Neuron (in vitro differentiated cells): Measurements from ENCODE around the gene HOXC6.

Source experiments
- H2AFZ ChIP-seq: one replicate; pipeline ENCODE4 v1.6.1; 2013; ENCODE audit warnings: low read depth, mild to moderate bottlenecking, inconsistent platforms, low read length, moderate library complexity
- H3K27me3 ChIP-seq: one replicate; pipeline ENCODE4 v1.6.1; 2013; ENCODE audit warnings: low read length; ENCODE audit not compliant: insufficient read depth
- H3K36me3 ChIP-seq: one replicate; pipeline ENCODE4 v1.6.1; 2013; ENCODE audit warnings: low read length; ENCODE audit not compliant: insufficient read depth
- H3K4me1 ChIP-seq: one replicate; pipeline ENCODE4 v1.6.1; 2013; ENCODE audit warnings: low read length; ENCODE audit not compliant: insufficient read depth
- H3K4me3 ChIP-seq: 2 replicates; pipeline ENCODE4 v1.5.1; 2013; ENCODE audit warnings: mild to moderate bottlenecking, low read length, moderate library complexity
- H3K9me3 ChIP-seq: one replicate; pipeline ENCODE4 v1.6.1; 2013; ENCODE audit warnings: low read length

Gene HOXC6

GRCh38 chr12:53995002-53995377 is 33.2 kb upstream of the HOXC6 start:
- Histone ChIP-seq H2AFZ (no peak overlapping the region), H3K4me3 (no peak overlapping the region), H3K36me3 (no peaks in the 10 kb centered on the region), H3K9me3 (no peaks in the 10 kb centered on the region), H3K4me1 (peaks cover 7% of the 10 kb centered on the region), H3K27me3 (peaks cover 99% of the 10 kb centered on the region)

GRCh38 chr12:53995378-53996239 is 32.6 kb upstream of the HOXC6 start:
- H3K36me3 ChIP-seq: no peaks in the 10 kb centered on the region
- H2AFZ ChIP-seq: peak overlapping the region; percentile 76
- peaks cover 7% of the 10 kb centered on the region for H3K4me1 ChIP-seq
- no peaks in the 10 kb centered on the region for H3K9me3 ChIP-seq
- H3K4me3 ChIP-seq: peak overlapping the region; percentile 22
- peaks cover 99% of the 10 kb centered on the region for H3K27me3 ChIP-seq

DNA sequence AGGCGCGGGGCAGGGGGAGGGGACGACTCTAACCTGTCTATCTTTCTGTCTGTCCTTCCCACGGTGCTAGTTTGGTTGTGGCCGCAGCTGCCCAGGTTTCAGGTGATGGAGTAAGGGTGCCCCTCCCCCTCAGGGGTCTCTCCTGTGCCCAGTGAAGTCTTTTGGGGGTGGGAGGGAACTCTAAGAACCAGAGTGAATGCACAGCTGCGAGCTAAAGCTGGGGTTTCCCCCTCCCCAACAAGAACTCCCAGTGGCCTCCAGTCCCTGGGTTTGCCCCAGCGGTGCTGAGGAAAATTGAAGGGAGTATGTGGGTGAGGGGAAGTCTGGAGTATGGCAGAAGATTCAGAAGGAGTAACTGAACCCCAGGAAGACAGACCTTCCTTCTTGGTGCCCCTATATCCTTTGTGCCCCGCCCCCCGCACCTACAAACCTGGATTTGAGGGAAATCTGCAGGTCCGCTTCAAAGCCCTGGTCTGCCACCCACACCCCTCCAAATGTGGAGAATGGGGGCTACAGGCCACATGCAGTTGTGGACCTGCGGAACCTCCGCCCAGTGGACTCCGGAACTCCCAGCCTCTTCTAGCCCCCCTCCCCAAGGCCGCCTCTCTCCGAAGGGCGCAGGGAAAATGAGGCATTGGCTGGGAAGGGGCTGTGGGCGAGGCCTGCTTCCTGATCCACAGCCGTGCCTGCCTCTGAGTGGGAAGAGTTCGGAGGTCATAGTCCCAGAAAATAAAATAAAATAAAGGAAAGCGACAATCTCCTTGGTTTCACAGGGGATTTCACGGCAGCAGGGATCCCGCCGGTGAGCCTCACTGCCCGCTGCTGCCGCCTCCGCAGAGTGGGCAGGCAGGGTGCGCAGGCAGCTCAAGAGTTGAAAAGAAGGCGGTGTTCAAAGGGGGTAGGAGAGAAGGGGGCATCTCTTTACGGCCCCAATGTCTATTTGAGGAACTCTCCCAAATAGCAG is 31.7 kb upstream of the HOXC6 start:
- H3K9me3 ChIP-seq: no peaks in the 10 kb centered on the region

GRCh38 chr12:53997204-53998109 is 30.8 kb upstream of the HOXC6 start:
- H3K27me3 ChIP-seq: peaks cover 99% of the 10 kb centered on the region

More for the DNA sequence above, 31.7 kb upstream of the HOXC6 start:
- Histone ChIP-seq H3K36me3 (no peaks in the 10 kb centered on the region), H3K4me3 (no peak overlapping the region), H3K27me3 (peaks cover 99% of the 10 kb centered on the region), H3K4me1 (peaks cover 7% of the 10 kb centered on the region), H2AFZ (no peak overlapping the region)

DNA sequence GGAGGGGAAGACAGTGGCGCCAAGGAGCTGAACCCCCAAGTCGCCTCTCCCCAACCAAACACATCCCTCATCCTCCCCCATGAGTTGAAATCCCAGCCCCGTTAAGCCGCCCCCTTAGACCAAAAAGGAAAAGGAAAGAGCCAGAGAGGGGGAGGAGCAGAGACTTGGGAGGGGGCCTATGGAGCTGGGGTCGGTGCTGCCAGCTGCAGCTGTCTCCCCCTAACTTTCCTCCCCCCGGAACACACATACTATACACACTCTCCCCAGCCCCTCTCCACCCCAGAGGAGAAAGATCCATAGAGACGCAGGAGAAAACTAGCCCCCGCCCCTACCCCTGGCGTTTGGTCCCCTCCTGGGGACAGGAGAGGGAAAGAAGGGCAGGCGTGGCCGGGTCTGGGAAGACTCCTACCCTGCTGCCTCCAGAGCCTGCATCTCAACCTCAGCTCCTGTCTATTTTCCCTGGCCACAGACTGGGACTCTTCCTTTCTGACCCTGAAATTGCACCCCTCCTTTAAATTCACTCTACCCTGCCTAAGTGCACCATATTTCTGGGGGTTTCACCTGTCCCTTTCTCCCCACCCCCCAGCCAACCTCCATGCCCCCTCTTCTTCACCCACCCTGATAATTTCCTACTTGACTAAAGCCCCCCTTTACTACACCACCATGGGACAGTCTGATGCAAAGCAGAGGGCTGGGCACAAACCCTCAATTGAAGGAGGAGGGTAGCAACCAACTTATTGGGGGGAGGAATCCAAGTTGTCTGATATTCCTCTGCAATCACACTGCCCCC is 29.9 kb upstream of the HOXC6 start:
- no peaks in the 10 kb centered on the region for H3K36me3 ChIP-seq
- no peak overlapping the region for H2AFZ ChIP-seq
- no peak overlapping the region for H3K4me3 ChIP-seq
- peaks cover 100% of the 10 kb centered on the region for H3K27me3 ChIP-seq
- H3K4me1 ChIP-seq: peaks cover 7% of the 10 kb centered on the region
- no peaks in the 10 kb centered on the region for H3K9me3 ChIP-seq

More at GRCh38 chr12:53997204-53998109, 30.8 kb upstream of the HOXC6 start:
- H3K4me3 ChIP-seq: no peak overlapping the region
- H3K36me3 ChIP-seq: no peaks in the 10 kb centered on the region
- no peak overlapping the region for H2AFZ ChIP-seq
- H3K9me3 ChIP-seq: no peaks in the 10 kb centered on the region
- H3K4me1 ChIP-seq: peaks cover 7% of the 10 kb centered on the region

GRCh38 chr12:53998900-53999236 is 29.4 kb upstream of the HOXC6 start:
- peaks cover 99% of the 10 kb centered on the region for H3K27me3 ChIP-seq
- no peak overlapping the region for H3K4me3 ChIP-seq
- H3K36me3 ChIP-seq: no peaks in the 10 kb centered on the region
- peaks cover 7% of the 10 kb centered on the region for H3K4me1 ChIP-seq
- no peak overlapping the region for H2AFZ ChIP-seq
- H3K9me3 ChIP-seq: no peaks in the 10 kb centered on the region

- peaks cover 99% of the 10 kb centered on the region for H3K27me3 ChIP-seq
- H3K4me1 ChIP-seq: peaks cover 7% of the 10 kb centered on the region
- H3K36me3 ChIP-seq: no peaks in the 10 kb centered on the region
- peak overlapping the region; percentile 57 for H2AFZ ChIP-seq
- no peak overlapping the region for H3K4me3 ChIP-seq
- H3K9me3 ChIP-seq: no peaks in the 10 kb centered on the region
Measured at GRCh38 chr12:53999559-54000115, 28.6 kb upstream of the HOXC6 start.

DNA sequence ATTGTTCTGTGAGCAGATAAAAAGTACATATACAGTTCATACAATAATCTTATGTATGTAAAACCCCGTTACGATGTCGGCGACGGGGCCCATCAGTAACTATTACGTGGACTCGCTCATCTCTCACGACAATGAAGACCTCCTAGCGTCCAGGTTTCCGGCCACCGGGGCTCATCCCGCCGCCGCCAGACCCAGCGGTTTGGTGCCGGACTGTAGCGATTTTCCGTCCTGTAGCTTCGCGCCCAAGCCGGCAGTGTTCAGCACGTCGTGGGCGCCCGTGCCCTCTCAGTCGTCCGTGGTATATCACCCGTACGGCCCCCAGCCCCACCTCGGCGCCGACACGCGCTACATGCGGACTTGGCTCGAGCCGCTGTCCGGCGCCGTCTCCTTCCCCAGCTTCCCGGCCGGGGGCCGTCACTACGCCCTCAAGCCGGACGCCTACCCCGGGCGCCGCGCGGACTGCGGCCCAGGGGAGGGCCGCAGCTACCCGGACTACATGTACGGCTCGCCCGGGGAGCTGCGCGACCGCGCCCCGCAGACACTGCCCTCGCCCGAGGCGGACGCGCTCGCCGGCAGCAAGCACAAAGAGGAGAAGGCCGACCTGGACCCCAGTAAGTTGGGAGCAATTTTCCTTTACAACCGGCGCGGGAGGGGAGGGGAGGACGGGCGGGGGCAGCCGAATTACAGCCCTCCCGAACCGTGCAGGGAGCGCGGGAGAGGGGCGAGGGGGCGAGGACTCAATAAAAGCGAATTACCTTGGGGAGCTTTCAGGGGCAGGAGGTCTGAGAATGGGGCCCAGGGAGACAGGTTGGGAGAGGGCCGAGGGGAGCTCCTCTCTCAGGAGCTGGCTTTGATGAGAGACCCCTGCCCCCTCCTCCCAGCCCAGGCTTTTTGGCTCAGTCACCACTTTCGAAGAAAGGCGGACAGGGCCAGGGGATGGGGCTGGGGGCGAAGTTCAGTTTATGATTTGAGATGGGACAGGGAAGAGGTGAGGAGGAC is 27.8 kb upstream of the HOXC6 start, which contains the start of gene HOXC9:
TSS of gene HOXC9 (plus strand) at position 46 of the 999 bp plus-strand sequence. CDS start at position 74, 28 bp downstream.
- no peaks in the 10 kb centered on the region for H3K9me3 ChIP-seq
- peaks cover 3% of the 10 kb centered on the region for H3K4me1 ChIP-seq
- H3K36me3 ChIP-seq: no peaks in the 10 kb centered on the region
- peaks cover 99% of the 10 kb centered on the region for H3K27me3 ChIP-seq
- peak within 1 kb of the TSS; percentile 57 for H2AFZ ChIP-seq
- H3K4me3 ChIP-seq: peak within 1 kb of the TSS; percentile 1

DNA sequence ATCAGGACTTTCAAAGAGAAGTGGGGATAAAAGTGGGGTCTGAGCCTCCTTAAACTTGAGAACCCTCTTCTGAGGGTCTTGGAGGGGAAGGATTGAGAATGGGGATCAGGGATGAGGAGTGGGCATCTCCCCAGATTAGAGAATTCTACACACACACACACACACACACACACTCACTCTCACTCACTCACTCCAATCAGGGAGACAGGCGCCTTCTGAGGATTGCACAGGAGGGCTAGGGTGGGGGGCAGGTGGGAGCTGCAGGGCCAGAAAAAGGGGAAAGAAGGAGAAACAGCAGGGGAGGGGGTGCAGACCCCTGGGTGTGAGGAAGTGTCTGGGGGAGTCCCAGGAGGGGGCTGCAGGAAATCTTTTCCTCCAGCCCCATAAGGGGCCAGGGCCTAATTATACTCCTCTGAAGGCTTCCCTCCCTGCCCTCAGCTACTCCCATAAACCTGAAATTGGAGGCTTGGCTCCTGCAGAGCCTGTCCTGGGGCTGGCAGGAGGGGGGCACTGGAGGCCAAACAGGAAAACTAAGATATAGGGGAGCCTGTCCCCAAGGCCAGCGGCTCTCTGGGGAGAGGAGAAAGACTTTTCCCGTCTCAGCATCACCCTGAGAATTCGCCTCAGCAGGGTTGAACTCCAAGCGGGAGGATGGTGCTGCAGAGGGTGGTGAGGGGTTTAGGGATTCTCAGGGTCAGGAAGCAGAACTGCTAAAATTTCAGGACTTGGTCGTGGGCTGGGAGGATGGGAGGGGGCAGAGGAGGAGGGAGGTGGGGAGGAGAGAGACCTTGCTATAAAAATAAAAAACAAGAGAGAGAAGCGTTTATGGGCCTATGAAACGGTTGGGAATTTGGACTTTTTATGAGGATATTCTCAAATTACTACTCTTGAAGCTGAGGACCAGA is 26.7 kb upstream of the HOXC6 start:
- Histone ChIP-seq H3K27me3 (peaks cover 98% of the 10 kb centered on the region), H3K4me1 (peaks cover 3% of the 10 kb centered on the region), H3K36me3 (no peaks in the 10 kb centered on the region), H3K4me3 (no peak overlapping the region), H3K9me3 (no peaks in the 10 kb centered on the region), H2AFZ (no peak overlapping the region)

GRCh38 chr12:54002278-54002914 is 25.8 kb upstream of the HOXC6 start:
- no peaks in the 10 kb centered on the region for H3K36me3 ChIP-seq
- H3K9me3 ChIP-seq: no peaks in the 10 kb centered on the region
- no peak overlapping the region for H3K4me3 ChIP-seq
- peaks cover 98% of the 10 kb centered on the region for H3K27me3 ChIP-seq
- no peak overlapping the region for H2AFZ ChIP-seq
- H3K4me1 ChIP-seq: peaks cover 3% of the 10 kb centered on the region
